Epidermal melanocyte (primary cell): Measurements from ENCODE around the gene NFILZ.

ENCODE experiments used
- DNase-seq: peaks from one replicate; pipeline ENCODE4 v3.0.0; 2011; ENCODE audit warnings: low spot score; ENCODE audit not compliant: insufficient read length

Gene NFILZ

DNA sequence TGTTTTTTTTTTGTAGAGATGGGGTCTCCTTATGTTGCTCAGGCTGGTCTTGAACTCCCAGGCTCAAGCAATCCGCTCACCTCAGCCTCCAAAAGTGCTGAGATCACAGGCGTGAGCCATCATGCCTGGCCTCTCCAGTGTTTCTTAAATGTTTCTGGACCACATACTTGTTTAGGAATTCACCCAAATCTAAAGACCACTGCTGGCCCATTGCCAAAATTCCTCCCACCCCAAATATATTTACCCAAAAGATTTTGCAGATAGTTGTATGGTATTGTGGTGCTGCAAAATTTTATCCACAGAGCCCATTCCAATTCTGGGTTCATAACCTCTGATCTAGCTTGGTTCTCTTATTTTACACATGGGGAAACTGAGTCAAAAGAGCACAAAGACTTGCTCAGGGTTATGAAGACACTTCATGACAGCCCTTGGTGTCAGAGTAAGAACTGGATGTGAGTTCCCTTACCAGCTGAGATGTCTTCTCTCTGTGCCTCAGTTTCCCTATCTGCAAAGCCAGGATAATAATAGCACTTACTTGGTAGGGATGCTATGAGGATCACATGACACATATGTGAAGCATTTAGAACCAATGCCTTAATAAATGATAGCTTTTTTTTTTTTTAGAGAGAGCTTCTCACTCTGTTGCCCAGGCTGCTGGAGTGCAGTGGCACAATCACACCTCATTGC lies 10.9 kb downstream of the NFILZ start:
- no peak for DNase-seq

DNA sequence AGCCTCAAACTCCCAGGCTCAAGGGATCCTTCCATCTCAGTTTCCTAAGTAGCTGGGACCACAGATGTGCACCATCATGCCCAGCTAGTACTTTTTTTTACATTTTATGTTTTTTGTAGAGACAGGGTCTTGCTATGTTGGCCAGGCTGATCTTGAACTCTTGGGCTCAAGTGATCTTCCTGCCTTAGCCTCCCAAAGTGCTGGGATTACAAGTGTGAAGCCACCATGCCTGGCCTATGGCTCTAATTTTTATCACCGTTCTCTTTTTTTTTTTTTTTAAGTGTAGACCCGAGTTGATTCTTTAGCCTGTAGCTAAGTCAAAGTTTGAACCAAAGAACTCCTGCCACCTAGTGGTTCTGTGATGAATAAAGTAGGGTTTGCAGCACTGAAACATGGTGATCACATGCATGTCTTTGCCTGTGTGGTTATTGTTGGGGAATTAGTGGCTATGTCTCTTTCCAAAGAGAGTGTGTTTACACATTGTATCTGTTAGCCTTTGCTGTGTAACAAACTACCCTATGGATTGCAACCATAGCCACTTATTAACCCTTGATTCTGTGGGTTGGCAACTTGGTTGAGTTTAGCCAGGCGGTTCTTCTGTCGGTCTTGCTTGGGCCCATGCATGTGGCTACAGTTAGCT lies 11.6 kb downstream of the NFILZ start:
- peak; percentile 65 for DNase-seq

DNA sequence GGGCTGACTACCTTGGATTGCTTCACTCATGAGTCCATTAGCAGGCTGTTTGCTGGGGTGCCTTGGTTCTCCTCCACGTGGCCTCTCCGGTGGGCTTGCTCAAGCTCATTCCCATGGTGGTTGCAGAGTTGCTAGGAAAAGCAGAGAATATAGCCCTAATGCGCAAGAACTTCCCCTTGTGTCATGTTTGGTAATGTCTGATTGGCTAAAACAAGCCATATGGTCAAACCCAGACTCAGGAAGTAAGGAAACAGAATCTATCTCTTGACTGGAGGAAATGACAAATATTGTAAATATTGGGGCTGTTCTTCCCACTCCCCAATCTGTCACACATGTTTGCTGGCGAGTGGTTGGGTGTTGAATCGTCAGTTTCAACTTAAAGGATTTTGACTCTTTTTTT lies 12.1 kb downstream of the NFILZ start:
- DNase-seq: no peak

DNA sequence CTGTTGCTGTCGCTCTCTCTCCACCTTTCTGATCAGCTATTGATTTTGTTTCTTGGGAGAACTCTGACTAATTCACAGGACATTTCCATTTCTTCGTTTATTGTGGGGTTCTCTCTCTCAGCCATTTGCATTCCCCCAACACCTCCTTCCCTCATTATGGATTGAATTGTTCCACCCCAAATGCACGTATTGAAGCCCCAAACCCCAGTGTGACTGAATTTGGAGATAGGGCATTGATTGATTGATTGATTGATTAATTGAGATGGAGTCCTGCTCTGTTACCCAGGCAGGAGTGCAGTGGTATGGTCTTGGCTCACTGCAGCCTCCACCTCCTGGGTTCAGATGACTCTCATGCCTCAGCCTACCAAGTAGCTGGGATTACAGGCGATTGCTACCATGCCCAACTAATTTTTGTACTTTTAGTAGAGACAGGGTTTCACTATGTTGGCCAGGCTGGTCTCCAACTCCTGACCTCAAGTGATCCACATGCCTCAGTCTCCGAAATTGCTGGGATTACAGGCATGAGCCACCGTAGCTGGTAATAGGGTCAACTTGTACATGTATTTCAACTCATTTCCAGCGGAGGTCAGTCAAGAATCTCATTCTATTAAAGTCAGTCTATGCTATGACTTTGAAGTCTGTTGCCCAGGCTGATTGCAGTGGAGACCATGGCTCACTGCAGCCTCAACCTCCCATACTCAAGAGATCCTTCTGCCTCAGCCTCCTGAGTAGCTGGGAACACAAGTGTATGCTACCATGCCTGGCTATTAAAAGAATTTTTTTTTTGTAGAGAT lies 13.6 kb downstream of the NFILZ start:
- no peak for DNase-seq

DNA sequence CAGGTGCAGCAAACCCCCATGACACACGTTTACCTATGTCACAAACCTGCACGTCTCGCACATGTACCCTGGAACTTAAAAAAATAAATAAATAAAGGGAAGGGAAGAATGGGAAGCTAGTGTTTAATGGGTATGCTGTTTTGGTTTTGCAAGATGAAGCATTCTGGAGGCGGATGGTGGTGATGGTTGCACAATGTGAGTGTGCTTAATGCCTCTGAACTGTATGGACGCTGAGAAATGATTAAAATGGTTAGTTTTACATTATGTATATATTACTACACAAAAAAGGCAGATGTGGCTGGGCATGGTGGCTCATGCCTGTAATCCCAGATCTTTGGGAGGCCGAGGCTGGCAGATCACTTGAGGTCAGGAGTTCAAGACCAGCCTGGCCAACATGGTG lies 17.8 kb downstream of the NFILZ start:
- DNase-seq: no peak

DNA sequence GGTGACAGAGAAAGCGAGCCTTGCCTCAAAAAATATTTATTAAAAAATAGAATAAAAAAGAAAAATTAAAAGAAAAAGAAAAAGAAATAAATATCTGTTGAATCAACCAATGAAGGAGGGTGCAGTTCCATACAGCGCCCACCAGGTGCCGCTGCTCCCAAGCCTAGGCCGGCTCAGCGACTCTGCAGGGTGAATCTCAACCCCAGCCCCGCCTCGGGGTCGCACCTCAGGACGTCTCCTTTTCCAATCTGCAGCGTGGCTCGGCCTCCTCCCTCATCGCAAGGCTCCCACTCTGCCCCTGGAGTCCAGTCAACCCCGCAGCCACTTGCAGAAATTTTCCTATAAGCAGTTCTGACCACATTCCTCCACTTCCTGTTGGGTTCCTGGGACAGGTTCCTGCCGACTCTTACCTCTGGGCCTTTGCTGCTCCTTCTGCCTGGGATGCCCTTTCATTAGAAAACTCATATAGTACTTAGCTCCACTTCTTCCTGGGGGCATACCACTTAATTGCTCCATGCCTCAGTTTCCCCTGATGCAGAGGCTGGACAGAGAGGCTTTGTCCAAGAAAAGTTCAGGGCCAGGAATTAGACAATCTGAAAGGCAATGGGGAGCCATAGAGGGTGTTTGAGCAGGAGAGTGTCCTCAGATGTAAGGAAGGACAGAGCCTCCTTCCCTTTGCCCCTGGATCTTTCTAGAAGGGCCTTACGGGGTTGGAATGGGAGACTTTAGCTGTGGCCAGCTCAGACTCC lies 24.3 kb downstream of the NFILZ start:
- peak; percentile 47 for DNase-seq

DNA sequence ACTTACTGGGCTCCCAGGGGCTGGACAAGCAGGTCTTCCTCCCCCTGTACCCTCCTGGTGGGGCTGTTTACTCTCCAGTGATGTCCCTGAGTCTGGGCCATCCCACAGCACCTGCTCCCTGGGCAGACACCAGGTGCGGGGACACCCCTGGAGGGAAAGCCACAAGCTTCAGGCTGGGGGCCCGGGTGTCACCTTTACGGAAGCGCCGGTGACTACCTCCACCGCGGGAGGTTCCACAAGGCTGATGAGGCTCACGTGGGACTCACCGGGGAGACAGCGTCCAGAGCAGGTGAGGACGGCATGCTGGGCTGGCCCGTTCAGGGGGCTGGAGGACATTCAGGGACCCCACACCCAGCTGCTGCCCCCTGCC lies 24.9 kb downstream of the NFILZ start:
- no peak for DNase-seq

DNA sequence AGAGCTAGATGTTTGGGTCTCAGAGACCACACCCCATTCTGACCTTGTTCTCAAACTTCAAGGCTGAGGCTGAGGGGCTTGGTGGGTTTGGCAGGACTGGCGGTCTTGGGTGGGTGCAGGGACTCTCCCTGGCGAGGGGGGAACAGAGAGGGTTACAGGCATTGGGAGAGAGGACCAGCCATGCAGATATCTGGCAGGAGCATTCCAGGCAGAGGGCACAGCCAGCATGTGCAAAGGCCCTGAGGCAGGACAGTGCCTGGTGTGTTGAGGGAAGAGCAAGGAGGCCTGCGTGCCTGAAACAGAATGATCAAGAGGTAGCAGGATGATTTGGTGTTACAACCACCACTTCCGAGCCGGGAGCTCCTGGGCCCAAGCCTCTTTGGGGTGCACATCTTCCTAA lies 27.4 kb downstream of the NFILZ start:
- DNase-seq: no peak

DNA sequence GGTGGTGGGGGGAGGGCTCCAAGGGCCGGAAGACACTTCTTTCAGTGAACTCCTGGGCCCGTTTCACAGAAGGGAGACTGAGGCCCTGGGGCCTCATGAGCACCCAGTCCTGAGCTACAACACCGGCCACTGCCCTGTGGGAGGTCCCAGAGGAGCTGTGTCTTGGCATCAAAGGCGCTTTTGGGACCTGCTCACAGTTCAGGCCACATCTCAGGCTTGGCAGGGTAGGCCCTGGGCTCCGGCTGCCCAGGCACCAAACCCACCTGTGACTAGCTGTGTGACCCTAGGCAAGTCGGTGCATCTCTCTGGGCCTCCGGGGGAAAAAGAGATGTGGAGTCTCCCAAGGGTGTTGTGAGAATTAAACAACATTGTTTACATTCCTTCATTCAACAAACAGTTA lies 29.5 kb downstream of the NFILZ start:
- no peak for DNase-seq

DNA sequence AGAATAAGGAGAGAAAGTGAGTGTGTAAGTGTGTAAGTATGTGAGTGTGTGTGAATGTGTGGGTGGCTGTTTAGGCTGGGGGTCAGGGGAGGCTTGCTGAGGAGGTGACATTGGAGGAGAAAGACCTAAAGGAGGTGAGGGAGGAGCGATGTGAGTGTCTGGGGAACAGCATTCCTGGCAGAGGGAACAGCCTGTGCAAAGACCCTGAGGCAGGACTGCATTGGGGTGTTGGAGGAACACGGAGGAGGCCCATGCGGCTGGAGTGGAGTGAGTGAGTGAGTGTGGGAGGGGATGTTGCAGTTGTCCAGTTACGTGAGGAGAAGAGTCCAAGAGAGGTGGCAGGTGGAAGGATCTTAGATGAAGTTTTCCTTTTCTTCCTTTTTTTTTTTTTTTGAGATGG lies 31.8 kb downstream of the NFILZ start:
- DNase-seq: no peak

DNA sequence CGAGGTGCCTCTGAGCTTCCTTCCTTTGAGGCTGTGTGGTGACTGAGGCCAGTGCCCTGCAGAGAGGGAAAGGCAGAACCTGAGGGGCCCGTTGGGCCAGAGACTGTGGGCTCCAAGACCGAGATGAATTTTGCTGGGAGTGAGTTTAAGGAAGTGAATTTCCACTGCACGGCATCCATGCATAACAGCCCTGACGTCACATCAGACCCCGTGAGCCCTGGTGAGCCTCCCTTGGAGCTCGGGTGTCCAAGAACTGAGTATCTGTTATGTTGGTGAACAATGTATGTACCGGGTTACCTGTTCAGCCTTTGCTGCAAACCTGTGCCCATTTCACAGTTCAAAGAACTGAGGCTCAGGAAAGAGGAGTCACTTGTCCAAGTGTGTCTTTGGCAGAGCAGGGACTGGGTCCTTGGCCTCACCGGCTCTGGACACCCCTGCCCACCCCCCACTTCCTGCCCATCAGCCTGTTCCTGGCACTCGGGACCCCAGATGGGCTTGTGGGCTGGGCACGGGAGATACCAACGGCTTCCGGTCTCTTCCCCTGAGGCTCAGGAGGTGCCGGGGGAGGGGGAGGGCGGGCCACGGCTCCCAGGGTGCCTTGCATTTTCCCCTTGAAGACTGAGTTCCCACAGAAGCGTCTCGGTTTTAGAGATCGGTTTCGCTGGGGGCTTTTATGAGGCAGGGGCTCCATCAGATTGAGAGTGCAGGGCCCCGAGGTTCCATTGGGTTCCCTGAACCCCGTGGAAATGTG lies 33.7 kb downstream of the NFILZ start:
- DNase-seq: no peak

DNA sequence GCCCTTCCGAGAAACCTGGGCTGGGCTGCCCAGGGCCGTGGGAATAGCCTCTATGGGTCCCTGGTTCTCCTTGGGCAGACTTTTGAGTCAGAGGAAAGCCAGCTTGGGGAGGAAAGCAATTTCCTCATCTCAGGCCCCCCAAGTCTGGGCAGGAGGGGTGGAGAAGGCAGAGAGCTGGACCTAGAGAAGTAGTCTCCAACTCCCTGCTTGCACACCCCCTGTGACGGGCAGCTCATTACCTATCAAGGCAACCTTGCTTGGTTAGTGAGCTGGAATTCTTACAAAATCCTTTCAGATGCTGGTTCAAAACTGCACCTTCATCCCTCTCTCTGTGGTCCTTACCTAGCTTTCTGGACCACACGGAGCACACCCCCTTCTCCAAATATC lies 34.2 kb downstream of the NFILZ start:
- no peak for DNase-seq

DNA sequence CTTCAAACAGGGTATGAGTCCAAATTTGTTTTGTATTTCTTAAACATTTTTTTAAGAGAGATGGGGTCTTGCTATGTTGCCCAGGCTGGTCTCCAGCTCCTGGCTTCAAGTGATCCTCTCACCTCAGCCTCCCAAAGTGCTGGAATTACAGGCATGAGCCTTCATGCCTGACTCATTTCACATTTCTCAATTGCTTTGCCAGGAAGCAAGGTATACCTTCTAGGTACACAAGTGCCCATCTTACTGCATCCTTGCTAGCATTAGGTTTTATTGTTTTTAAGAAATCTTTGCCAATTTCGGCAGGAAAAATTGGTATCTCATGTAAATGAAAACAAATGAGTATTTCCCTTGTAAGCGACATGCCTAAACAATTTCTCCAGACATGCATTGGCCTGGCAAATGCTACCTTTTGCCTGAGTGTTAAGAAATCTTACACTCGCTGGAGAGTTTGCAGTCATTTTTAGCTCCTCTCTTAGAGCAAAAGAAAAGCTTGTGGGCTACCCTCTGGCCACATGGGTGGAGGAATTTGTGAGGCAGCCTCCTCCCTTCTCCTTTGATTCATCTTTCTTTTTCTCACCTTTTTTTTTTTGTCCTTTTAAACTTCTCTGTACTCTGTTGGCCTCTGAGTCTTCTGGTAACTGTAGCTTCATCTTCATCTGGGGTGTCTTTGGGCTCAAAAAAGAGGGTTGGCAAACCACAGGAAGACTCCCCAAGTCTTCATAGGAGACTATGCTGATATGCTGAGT lies 35.2 kb downstream of the NFILZ start:
- no peak for DNase-seq

DNA sequence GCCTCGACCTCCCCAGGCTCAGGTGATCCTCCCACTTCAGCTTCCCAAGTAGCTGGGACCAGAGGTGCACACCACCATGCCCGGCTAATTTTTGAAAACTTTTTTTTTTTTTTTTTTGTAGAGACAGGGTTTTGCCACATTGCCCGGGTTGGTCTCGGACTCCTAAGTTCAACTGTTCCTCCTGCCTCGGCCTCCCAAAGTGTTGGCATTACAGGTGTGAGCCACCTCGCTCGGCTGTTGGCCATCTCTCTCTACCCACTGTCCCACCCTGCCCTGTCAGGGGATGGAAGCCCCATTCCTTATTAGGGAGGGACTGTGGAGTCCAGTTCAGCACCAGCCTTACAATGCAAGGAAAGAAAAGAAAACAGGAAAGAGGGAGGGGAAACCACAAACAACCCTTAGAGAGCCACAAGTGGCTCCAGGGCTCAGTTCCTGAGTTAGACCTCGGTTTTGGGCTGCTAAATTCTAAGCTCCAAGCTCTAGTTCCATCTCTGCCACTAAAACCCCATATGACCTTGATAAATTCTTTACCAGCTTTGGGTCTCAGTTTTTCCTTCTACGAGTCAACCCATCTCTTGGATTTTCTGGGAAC lies 36.5 kb downstream of the NFILZ start:
- no peak for DNase-seq

DNA sequence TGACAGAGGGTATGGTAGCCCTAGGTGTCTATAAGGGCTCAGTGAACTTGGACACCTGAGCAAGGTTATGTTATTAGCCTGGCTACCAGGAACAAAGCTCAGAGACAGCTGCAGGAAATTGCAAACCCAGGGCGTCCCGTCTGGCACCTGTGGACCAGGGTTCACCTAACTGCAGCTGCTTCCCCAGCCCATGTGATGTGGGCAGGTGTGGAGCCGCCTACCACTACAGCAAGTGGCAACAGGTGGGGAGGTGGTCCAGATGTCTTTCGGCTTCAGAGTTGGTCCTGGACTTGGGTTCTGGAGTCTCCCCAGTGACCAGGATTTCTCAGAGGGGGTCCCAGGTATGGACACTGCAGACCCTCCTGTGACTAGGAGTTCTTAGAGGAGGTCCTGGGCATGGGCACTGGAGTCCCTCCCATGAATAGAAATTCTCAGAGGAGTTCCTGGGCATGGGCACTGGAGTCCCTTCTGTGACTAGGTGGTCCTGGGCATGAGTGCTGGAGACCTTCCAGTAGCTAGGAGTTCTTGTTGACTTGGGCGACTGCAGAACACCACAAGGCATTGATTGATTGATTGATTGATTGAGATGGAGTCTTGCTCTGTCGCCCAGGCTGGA lies 43.0 kb downstream of the NFILZ start:
- DNase-seq: no peak

DNA sequence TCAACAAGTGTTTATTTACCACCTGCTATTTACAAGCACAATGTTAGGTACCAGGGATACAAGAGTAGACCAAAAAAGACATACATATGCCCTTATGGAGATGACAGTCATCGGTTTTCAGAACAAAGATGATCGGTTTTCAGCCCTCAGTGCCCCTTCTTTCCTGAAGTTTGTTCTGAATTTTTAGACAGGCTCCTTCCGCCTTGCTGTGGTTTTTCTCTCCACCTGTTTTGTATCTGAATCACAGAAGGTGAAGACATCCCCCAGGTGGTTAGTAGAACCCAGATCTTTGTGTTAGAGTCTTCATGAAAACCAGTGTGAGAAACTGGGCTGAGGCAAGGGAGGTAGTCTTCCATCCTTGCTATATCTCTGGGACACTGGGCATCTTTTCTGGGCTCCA lies 44.6 kb downstream of the NFILZ start:
- no peak for DNase-seq

DNA sequence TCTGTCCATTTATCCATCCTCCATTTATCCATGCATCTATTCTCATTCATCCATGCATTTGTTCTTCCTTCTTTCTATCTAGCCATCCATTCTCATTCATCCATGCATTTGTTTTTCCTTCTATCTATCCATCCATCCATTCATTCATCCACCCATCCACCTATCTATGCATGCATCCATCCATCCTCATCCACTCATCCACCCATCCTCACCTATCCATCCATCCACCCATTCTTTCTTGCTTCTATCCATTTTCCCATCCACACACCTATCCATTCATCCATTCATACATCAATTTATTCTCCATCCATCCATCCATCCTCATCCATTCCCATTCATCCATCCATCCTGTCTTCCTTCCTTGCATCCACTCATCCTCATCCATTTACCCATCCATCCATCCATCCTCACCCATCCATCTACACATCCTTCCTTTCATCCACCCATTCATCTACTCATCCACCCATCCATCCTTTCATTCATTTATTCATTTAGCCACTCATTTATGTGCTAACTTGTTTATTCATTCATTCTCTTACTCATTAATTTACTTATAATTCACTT lies 47.9 kb downstream of the NFILZ start:
- no peak for DNase-seq
